GM12891 (cell line): ENCODE results near the gene ZNF839.

Experiments
- DNase-seq: peaks from one replicate; pipeline ENCODE4 v3.0.0; 2011; ENCODE audit warnings: low spot score; ENCODE audit not compliant: insufficient read length
- FAIRE-seq: peaks from 2 replicates; lab custom pipeline; 2011; peaks lifted over from hg19 to GRCh38; lab: Jason Lieb, UNC
- PAX5 ChIP-seq: IDR thresholded peaks from 2 replicates; pipeline ENCODE4 v1.6.1; 2011; ENCODE audit warnings: low read length, moderate library complexity, mild to moderate bottlenecking; ENCODE audit not compliant: insufficient read depth, severe bottlenecking
- POLR2A ChIP-seq: IDR thresholded peaks from 2 replicates; pipeline ENCODE4 v1.6.1; 2011; ENCODE audit warnings: low read depth, low read length, control low read depth
- POLR2AphosphoS5 ChIP-seq: IDR thresholded peaks from 2 replicates; pipeline ENCODE4 v1.6.1; 2011; ENCODE audit warnings: low read depth, low read length, control low read depth
- POU2F2 ChIP-seq: IDR thresholded peaks from 2 replicates; pipeline ENCODE4 v1.6.1; 2011; ENCODE audit warnings: low read depth, mild to moderate bottlenecking, control low read depth, low read length, moderate library complexity
- SPI1 ChIP-seq: IDR thresholded peaks from 2 replicates; pipeline ENCODE4 v1.6.1; 2011; ENCODE audit warnings: low read depth, low read length, control low read depth
- TAF1 ChIP-seq: IDR thresholded peaks from 2 replicates; pipeline ENCODE4 v1.6.1; 2011; ENCODE audit warnings: low read depth, low read length, control low read depth

ZNF839 gene

DNA sequence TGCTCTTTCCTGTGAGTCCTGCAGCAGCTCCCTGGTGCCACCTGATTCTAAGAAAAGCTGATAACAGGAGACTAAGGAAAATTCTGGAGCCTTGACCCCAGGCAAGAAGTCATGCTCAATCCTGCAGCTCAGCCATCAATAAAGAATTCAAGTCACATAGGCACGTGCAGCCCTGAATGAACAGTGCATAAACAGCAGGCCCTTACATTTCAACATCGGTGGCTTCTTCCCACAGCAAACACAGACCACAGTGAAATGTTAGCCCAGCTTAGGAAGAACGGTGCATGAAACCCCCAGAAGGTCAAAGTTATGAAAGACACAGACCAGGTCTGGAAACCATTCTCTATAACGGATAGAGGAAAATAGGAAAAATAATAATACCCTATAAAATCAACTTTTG, 32.7 kb downstream of the ZNF839 start:
- FAIRE-seq (no peak), DNase-seq (no peak)
- TF ChIP-seq POU2F2 (no peak), SPI1 (no peak), POLR2A (no peak), POLR2AphosphoS5 (no peak), TAF1 (no peak), PAX5 (no peak)

DNA sequence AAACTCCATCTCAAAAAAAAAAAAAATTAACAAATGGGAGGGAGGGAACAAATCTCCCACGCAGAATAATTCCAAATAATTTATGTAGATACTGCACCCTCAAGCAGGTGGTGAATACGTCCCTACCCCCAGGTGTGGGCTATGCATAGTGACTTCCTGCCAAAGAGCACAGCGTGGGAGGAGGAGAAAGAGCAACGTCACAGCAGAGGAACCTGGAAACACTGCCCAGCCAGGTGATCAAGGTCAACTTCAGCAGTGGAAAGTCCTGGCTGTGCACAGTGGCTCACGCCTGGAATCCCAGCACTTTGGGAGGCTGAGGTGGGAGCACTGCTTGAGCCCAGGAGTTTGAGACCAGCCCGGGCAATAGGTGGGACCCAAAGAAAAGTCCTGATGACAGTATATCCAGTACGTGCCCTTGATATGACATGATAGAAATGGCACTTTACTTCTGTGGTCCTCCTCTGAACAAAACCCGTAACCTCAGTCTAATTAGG, 33.6 kb downstream of the ZNF839 start:
- FAIRE-seq (no peak), DNase-seq (no peak)
- no peak for TF ChIP-seq POLR2A
- TF ChIP-seq TAF1: no peak

DNA sequence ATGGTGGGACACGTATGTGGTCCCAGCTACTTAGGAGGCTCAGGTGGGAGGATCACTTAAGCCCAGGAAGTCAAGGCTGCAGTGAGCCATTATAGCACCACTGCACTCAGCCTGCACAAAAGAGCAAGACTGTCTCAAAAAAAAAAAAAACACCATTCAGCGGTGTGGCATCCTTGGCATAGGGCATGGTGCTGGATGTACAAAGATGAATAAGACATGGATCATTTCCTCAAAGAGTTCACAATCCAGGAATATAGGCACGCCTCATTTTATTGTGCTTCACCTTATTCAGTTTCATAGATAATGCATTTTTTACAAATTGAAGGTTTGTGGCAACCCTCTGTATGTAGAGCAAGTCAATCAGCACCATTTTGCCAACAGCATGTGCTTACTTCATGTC, 36.7 kb downstream of the ZNF839 start:
- DNase-seq: no peak
- TF ChIP-seq TAF1 (no peak), PAX5 (no peak), POU2F2 (no peak)
- no peak for FAIRE-seq

DNA sequence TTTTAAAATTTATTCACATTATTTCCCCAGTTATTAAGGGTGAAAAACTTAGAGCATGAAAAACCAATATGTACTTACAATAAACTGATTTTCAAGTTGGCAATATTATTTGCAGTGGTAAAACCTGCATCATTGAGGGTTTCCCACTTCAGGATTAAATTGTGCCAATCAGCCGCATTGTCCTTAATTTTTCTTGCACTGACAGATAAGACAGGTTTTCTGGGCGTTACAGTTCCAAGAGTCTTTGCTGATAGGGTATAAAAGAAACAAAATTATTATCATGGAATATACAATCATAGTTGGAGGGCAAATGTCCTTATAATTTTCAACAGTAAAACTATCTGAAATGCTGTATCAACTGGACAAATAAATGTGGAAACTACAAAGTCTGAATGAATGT, 39.8 kb downstream of the ZNF839 start:
- FAIRE-seq: no peak
- DNase-seq: no peak
- TF ChIP-seq POLR2A (no peak), PAX5 (no peak)

DNA sequence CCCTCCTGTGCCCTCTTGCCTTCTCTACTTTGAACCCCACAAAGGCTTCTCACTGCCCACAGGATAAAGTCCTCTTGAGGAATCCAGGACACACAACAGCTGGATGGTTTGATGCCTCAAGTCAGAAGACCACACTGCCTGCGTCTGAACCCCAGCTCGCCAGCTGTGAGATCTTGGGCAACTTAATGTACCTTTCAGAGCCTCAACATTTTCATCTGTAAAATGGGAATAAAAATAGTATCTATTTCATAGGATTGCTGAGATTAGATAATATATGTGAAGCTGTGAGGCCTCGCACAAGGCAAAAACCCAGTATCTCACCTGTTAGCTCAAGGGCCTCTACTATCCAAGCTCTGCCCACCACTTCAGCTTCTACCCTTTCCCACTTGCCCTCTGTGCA, 40.8 kb downstream of the ZNF839 start:
- TF ChIP-seq POLR2A (no peak), PAX5 (no peak)
- FAIRE-seq (no peak), DNase-seq (no peak)

DNA sequence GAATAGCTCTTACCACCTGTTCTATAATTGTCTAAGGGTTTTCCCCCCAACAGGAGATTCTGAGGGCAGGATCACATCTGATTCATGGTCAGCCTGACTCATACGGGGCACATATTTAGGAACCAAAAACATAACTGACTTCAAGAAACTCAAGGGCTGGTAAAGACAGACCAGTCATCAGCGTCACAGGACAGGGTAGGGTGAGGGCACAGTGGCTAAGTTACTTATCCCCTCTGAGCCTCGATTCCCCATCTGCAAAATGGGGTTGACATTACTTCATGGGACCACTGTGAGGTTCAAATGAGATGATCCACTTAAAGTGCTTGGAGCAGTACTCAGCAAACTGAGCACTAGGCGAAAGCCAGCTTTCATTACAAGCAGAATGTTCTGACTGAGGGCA, 42.5 kb downstream of the ZNF839 start:
- DNase-seq (peak; percentile 46), FAIRE-seq (no peak)
- TF ChIP-seq PAX5 (no peak), POU2F2 (no peak), POLR2A (peak; percentile 38; the same call in 1 of the 2 replicates), TAF1 (no peak), POLR2AphosphoS5 (peak; percentile 55), SPI1 (no peak)

DNA sequence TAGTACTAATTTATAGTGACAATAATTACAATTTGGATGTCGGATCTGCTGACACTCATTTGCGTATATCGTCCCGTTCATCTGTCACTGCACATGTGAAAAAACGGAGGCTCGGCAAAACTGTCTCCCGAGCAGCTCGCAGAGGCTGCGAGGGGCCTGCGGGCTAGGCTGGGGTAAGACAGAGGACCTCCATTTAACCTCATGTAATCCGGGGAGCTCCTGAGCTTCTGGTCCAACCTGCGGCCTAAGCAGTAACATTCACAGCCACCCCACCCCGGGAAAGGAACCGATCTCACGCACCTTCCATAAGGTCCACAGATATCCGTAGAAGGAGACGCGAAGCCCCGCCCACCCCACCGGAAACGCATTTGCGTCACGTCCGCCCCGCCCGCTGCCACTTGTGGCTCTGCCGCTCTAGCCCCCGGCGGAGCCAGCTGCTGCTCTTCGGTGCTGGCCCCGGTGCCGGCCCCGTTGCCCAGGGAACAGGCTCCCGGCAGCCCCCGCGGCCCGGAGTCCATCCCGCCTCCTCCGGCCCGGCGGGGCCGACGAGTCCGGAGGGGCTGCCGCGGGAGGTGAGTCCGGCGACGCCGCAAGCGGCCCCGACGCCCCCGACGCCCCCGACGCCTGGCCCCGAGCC, 43.1 kb downstream of the ZNF839 start, which contains the start of the genes CINP and TECPR2:
TSS of gene CINP (minus strand) at position 346 of the 637 bp plus-strand sequence. CDS start at position 307, 39 bp downstream.
TSS of gene TECPR2 (plus strand) at position 397 of the 637 bp plus-strand sequence. CDS start 13,781 bp downstream, outside the sequence.
- 0 out of 2 replicates have a peak, but pooled peaks have one; percentile 8 for TF ChIP-seq POU2F2
- TF ChIP-seq TAF1: peak; percentile 77; the same call in 1 of the 2 replicates
- TF ChIP-seq SPI1: no peak
- TF ChIP-seq PAX5: no peak
- TF ChIP-seq POLR2AphosphoS5: peak; percentile 79; the same call in 1 of the 2 replicates
- TF ChIP-seq POLR2A: peak; percentile 81
- DNase-seq: peak; percentile 87
- FAIRE-seq: peak; percentile 99

DNA sequence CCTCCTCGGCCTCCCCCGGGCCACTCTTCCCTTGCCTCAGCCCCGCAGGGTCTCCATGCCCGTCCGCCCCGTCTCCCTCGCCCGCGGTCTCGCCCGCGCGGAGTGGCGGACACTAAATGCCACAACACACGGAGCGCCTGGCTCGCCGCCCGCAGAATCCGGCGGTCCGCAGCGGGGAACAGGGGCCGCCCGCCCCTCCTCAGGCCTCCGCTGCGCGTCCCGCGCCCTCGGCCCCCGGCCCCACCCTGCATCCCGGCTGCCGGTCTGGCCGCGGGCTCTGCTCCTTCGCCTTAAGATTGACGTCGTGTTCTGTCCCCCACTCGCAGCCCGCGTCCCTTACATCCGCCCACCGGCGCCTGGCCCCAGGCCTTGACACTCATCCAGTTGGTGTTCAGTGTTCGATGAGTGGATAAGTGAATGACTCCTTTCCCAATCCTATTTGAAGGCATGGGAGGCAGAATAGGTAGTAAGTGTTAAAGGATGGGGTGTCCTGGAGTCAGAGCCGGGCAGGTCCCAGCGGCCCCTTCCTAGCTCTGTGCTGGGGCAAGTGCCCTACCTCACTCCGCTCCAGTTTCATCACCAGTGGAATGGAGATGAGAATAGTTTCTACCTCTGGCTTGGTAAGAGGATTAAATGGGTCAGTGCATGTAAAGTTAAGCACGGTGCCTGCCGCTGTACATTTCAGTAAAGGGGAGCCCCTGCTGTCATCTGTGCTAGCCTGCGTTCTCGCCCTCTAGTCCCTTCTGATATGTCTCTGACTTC, 43.8 kb downstream of the ZNF839 start:
- DNase-seq (no peak), FAIRE-seq (peak; percentile 35)
- TF ChIP-seq POLR2AphosphoS5 (no peak), SPI1 (no peak), POU2F2 (no peak), TAF1 (no peak), POLR2A (no peak), PAX5 (no peak)

DNA sequence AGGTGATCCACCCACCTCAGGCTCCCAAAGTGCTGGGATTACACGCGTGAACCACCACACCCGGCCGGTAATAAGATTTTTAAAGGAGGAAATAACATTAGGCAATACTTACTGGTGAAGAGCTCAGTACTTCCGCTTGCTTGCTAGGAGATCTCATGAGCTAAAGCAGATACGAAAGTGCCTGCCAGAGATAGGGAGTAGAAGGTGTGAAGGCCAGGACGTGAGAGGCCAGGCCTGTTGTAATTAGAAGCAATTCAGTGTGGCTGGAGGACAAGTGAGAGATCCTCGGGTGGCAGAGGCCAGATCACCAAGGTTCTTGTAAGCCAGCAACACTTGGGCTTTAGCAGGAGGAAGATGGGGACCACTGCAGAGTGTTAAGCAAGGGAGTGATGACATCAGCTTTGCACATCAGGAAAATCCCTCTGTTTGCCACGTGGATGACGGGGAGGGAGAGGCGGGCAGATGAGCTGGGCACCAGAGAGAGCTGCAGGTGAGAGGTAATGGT, 50.8 kb downstream of the ZNF839 start:
- FAIRE-seq (no peak), DNase-seq (no peak)
- no peak for TF ChIP-seq PAX5
- no peak for TF ChIP-seq POLR2A
- no peak for TF ChIP-seq POU2F2
- TF ChIP-seq TAF1: no peak

DNA sequence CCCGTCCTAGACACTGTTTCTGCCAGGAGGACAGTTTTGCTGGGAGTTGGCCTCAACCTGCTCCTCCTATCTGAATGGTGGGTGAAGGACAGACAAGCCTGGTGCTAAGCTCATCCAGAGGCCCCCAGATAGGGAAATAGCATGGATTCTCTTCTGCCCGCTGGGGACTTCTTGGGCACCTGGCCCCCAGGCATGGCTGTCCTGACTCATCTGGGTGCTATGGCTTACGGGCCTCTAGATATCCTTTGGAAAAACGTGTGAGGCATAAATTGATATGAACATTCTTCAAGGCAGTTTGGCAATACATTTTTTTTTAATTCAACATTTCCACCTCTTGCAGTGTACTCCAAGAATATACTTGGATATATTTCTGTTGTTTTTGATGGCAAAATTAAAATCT, 51.8 kb downstream of the ZNF839 start:
- FAIRE-seq: no peak
- TF ChIP-seq TAF1 (no peak), POLR2AphosphoS5 (no peak), SPI1 (no peak), POU2F2 (no peak), PAX5 (no peak), POLR2A (no peak)
- DNase-seq: no peak
